Measurements from ENCODE around the gene GNPTG. TPM values are rescaled to one million over a fixed set of nuclear protein-coding genes. Genes with fewer than 3 reads are reported as not detected.

GNPTG gene
- total and polyA plus RNA-seq, 2 of the 13 experiments (the other 11 are each of a cell fraction or from before 2014, with no cell fraction given) = 22.7 to 71.1 TPM

GRCh38 chr16:1342526-1343427, 9.0 kb upstream of the GNPTG start (continued):
- TF ChIP-seq MAFF (IDR thresholded peaks at IDR 0.05; ENCODE audit: low read depth, low read length) = peak; percentile 58
- TF ChIP-seq, protein P1, sequence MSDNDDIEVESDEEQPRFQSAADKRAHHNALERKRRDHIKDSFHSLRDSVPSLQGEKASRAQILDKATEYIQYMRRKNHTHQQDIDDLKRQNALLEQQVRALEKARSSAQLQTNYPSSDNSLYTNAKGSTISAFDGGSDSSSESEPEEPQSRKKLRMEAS (IDR thresholded peaks at IDR 0.05) = peak; percentile 67
- peak; percentile 95 for TF ChIP-seq DR1 (CRISPR knock-in tag; IDR thresholded peaks at IDR 0.05)
- TF ChIP-seq ZNF292 (CRISPR knock-in tag; IDR thresholded peaks at IDR 0.05; ENCODE audit: borderline replicate concordance, low read depth) = peak; percentile 13; the same call in 1 of the 2 replicates
- no peak for TF ChIP-seq RARG (CRISPR knock-in tag; IDR thresholded peaks at IDR 0.05; ENCODE audit: low read depth)
- TF ChIP-seq KLF16 (CRISPR knock-in tag; IDR thresholded peaks at IDR 0.05) = no peak
- peak; percentile 99 for TF ChIP-seq ZSCAN22 (CRISPR knock-in tag; IDR thresholded peaks at IDR 0.05)
- no peak for TF ChIP-seq DPF2 (CRISPR knock-in tag; IDR thresholded peaks at IDR 0.05; ENCODE audit: borderline replicate concordance, low read depth)
- TF ChIP-seq GABPB1 (CRISPR knock-in tag; IDR thresholded peaks at IDR 0.05) = peak; percentile 47; the same call in 1 of the 2 replicates
- peak; percentile 20; the same call in 1 of the 2 replicates for TF ChIP-seq SALL2 (CRISPR knock-in tag; IDR thresholded peaks at IDR 0.05)
- TF ChIP-seq SATB2 (CRISPR knock-in tag; IDR thresholded peaks at IDR 0.05) = no peak
- no peak for TF ChIP-seq TOE1 (CRISPR knock-in tag; IDR thresholded peaks at IDR 0.05)
- no peak for TF ChIP-seq SNAPC2 (CRISPR knock-in tag; IDR thresholded peaks at IDR 0.05)
- no peak for TF ChIP-seq ZNF83 (CRISPR knock-in tag; IDR thresholded peaks at IDR 0.05; ENCODE audit: borderline replicate concordance)
- peak; percentile 39 to 54; a peak in 2 of 4 replicates for TF ChIP-seq MAFK (conservative IDR thresholded peaks at IDR 0.05 in 1 of 2, IDR thresholded peaks at IDR 0.05 in 1 of 2; ENCODE audit: low read length in 2 of 2)
- no peak for TF ChIP-seq PAX8 (CRISPR knock-in tag; IDR thresholded peaks at IDR 0.05; ENCODE audit: borderline replicate concordance)
- peak; percentile 92 for TF ChIP-seq NFYC (CRISPR knock-in tag; IDR thresholded peaks at IDR 0.05)
- TF ChIP-seq ZNF34 (CRISPR knock-in tag; IDR thresholded peaks at IDR 0.05; ENCODE audit: borderline replicate concordance) = no peak
- TF ChIP-seq ZNF589 (CRISPR knock-in tag; conservative IDR thresholded peaks at IDR 0.05) = no peak
- no peak for TF ChIP-seq ZFP36 (IDR thresholded peaks at IDR 0.05; ENCODE audit: borderline replicate concordance, low read depth, low read length, partially characterized antibody)
- TF ChIP-seq, protein P2, sequence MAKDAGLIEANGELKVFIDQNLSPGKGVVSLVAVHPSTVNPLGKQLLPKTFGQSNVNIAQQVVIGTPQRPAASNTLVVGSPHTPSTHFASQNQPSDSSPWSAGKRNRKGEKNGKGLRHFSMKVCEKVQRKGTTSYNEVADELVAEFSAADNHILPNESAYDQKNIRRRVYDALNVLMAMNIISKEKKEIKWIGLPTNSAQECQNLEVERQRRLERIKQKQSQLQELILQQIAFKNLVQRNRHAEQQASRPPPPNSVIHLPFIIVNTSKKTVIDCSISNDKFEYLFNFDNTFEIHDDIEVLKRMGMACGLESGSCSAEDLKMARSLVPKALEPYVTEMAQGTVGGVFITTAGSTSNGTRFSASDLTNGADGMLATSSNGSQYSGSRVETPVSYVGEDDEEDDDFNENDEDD (CRISPR knock-in tag; IDR thresholded peaks at IDR 0.05; ENCODE audit: borderline replicate concordance) = peak; percentile 27; the same call in 1 of the 2 replicates
- TF ChIP-seq, protein P3, sequence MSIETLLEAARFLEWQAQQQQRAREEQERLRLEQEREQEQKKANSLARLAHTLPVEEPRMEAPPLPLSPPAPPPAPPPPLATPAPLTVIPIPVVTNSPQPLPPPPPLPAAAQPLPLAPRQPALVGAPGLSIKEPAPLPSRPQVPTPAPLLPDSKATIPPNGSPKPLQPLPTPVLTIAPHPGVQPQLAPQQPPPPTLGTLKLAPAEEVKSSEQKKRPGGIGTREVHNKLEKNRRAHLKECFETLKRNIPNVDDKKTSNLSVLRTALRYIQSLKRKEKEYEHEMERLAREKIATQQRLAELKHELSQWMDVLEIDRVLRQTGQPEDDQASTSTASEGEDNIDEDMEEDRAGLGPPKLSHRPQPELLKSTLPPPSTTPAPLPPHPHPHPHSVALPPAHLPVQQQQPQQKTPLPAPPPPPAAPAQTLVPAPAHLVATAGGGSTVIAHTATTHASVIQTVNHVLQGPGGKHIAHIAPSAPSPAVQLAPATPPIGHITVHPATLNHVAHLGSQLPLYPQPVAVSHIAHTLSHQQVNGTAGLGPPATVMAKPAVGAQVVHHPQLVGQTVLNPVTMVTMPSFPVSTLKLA (IDR thresholded peaks at IDR 0.05) = peak; percentile 75
- TF ChIP-seq SMYD3 (CRISPR knock-in tag; IDR thresholded peaks at IDR 0.05) = no peak
